HEK293 (cell line): ENCODE measurements around the gene LBX1.

Source experiments
- IKZF3 ChIP-seq: fragments of 450-650 bp; IDR thresholded peaks from 2 replicates; pipeline ENCODE4 v1.5.0; 2018; ENCODE audit warnings: missing biosample characterization, mild to moderate bottlenecking, missing genetic modification characterization, moderate library complexity
- KLF16 ChIP-seq: fragments of 450-650 bp; formaldehyde crosslinking; IDR thresholded peaks from 2 replicates; pipeline ENCODE4 v1.5.1; 2017; ENCODE audit warnings: missing biosample characterization, missing genetic modification characterization
- KLF7 ChIP-seq: fragments of 450-650 bp; formaldehyde crosslinking; IDR thresholded peaks from 2 replicates; pipeline ENCODE4 v1.5.1; 2016; ENCODE audit warnings: missing biosample characterization, missing genetic modification characterization, borderline replicate concordance
- MEIS1 ChIP-seq: sonication (generic); formaldehyde crosslinking; IDR thresholded peaks from 2 replicates; pipeline ENCODE4 v1.8.1; 2022; ENCODE audit warnings: missing genetic modification reagents, mild to moderate bottlenecking, borderline replicate concordance
- RBAK ChIP-seq: fragments of 450-650 bp; formaldehyde crosslinking; IDR thresholded peaks from 2 replicates; pipeline ENCODE4 v1.5.1; 2016; ENCODE audit warnings: missing biosample characterization, missing genetic modification characterization
- SP2 ChIP-seq: fragments of 450-650 bp; formaldehyde crosslinking; IDR thresholded peaks from 2 replicates; pipeline ENCODE4 v1.5.1; 2016; ENCODE audit warnings: missing biosample characterization, missing genetic modification characterization
- SP7 ChIP-seq: fragments of 450-650 bp; formaldehyde crosslinking; IDR thresholded peaks from 2 replicates; pipeline ENCODE4 v1.5.1; 2016; ENCODE audit warnings: missing biosample characterization, missing genetic modification characterization
- ZBTB17 ChIP-seq: fragments of 450-650 bp; formaldehyde crosslinking; IDR thresholded peaks from 2 replicates; pipeline ENCODE4 v1.5.1; 2016; ENCODE audit warnings: missing biosample characterization, missing genetic modification characterization
- ZBTB20 ChIP-seq: fragments of 450-650 bp; formaldehyde crosslinking; IDR thresholded peaks from 2 replicates; pipeline ENCODE4 v1.5.1; 2016; ENCODE audit warnings: missing biosample characterization, missing genetic modification characterization
- ZFP41 ChIP-seq: fragments of 450-650 bp; formaldehyde crosslinking; IDR thresholded peaks from 2 replicates; pipeline ENCODE4 v1.5.1; 2016; ENCODE audit warnings: missing biosample characterization, missing genetic modification characterization, borderline replicate concordance
- ZNF157 ChIP-seq: fragments of 450-650 bp; formaldehyde crosslinking; IDR thresholded peaks from 2 replicates; pipeline ENCODE4 v1.5.1; 2016; ENCODE audit warnings: missing biosample characterization, missing genetic modification characterization
- ZNF394 ChIP-seq: fragments of 450-650 bp; formaldehyde crosslinking; IDR thresholded peaks from 2 replicates; pipeline ENCODE4 v1.5.1; 2016; ENCODE audit warnings: missing biosample characterization, missing genetic modification characterization, mild to moderate bottlenecking, moderate library complexity, borderline replicate concordance
- ZNF473 ChIP-seq: fragments of 450-650 bp; formaldehyde crosslinking; IDR thresholded peaks from 2 replicates; pipeline ENCODE4 v1.5.1; 2017; ENCODE audit warnings: missing biosample characterization, missing genetic modification characterization
- ZNF48 ChIP-seq: fragments of 450-650 bp; formaldehyde crosslinking; IDR thresholded peaks from 2 replicates; pipeline ENCODE4 v1.5.1; 2016; ENCODE audit warnings: missing biosample characterization, missing genetic modification characterization
- ZNF501 ChIP-seq: fragments of 450-650 bp; formaldehyde crosslinking; IDR thresholded peaks from 2 replicates; pipeline ENCODE4 v1.5.1; 2016; ENCODE audit warnings: missing biosample characterization, missing genetic modification characterization
- ZNF747 ChIP-seq: fragments of 450-650 bp; formaldehyde crosslinking; IDR thresholded peaks from 2 replicates; pipeline ENCODE4 v1.5.1; 2016; ENCODE audit warnings: missing biosample characterization, missing genetic modification characterization
- TF ChIP-seq, protein P1 (sequence below): fragments of 450-650 bp; formaldehyde crosslinking; IDR thresholded peaks from 2 replicates; pipeline ENCODE4 v1.5.1; 2016; ENCODE audit warnings: missing biosample characterization, missing genetic modification characterization
- TF ChIP-seq, protein P2 (sequence below): fragments of 450-650 bp; formaldehyde crosslinking; IDR thresholded peaks from 2 replicates; pipeline ENCODE4 v1.5.1; 2016; ENCODE audit warnings: missing biosample characterization, missing genetic modification characterization
- TF ChIP-seq, protein P3 (sequence below): fragments of 450-650 bp; formaldehyde crosslinking; IDR thresholded peaks from 2 replicates; pipeline ENCODE4 v1.5.1; 2016; ENCODE audit warnings: missing biosample characterization, missing genetic modification characterization
- TF ChIP-seq, protein P4 (sequence below): IDR thresholded peaks from 2 replicates; pipeline ENCODE4 v1.6.1; 2011; ENCODE audit warnings: mild to moderate bottlenecking, low read depth, low read length, borderline replicate concordance
- TF ChIP-seq, protein P5 (sequence below): fragments of 450-650 bp; formaldehyde crosslinking; IDR thresholded peaks from 2 replicates; pipeline ENCODE4 v1.5.1; 2016; ENCODE audit warnings: missing biosample characterization, missing genetic modification characterization, borderline replicate concordance
- TF ChIP-seq, protein P6 (sequence below): fragments of 450-650 bp; formaldehyde crosslinking; IDR thresholded peaks from 2 replicates; pipeline ENCODE4 v1.5.1; 2016; ENCODE audit warnings: missing biosample characterization, missing genetic modification characterization
- TF ChIP-seq, protein P7 (sequence below): fragments of 450-650 bp; formaldehyde crosslinking; conservative IDR thresholded peaks from 2 replicates; pipeline ENCODE4 v1.5.1; 2016; ENCODE audit warnings: low read depth, missing biosample characterization, missing genetic modification characterization

LBX1 gene

DNA sequence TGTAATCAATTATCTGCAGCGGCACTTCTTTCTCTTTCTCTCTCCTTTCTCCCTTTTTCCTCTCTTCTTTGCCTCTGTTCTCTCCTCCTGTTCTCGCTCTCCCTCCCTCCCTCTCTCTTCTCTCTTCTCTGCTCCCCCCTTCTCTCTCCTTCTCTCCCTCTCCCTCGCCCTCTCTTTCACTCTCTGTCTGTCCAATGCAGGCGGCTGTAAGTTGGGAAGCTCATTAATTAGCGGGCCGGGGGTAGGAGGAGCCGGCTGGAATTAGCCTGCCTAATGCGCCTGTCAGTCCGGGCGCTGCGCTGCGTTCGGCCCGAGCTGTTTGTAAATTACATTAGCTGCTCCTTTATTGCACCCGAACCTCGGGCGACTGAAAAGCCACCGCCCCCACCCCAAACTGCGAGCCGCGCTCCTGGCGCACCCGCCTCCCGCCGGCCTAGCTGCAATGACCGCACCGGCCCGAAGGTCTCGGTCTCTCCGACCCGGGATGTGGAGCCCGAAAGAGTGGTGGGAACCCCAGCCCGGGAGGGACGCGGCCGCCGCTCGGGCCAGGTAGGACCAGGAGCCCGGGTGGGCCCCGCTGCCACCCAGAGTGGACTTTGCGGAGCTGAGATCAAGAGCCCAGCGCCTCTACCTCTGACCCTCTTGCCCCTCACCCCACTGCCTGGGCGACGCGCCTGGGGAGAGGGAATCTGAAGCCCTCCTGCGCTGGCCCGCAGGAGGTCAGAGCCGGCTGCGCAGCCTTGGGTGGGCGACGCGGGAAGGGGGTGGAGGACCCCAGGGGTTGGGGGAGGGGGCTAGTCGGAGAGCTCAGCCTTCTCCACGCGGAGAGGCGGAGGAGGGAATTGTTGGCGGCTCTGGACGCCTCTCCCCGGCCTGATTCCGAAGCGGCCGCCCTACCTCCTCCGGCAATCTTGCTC, at the start of gene LBX1 (continued):
- TF ChIP-seq SP7 (tag by site-specific recombination) (peak; percentile 87), KLF16 (tag by site-specific recombination) (peak; percentile 71), MEIS1 (CRISPR knock-in tag) (no peak), ZNF48 (no peak), ZNF394 (tag by site-specific recombination) (peak; percentile 61; the same call in 1 of the 2 replicates), ZNF501 (peak; percentile 57; the same call in 1 of the 2 replicates), IKZF3 (tag by site-specific recombination) (no peak), ZBTB17 (tag by site-specific recombination) (peak; percentile 95), KLF7 (tag by site-specific recombination) (no peak), ZFP41 (tag by site-specific recombination) (no peak), ZNF747 (tag by site-specific recombination) (no peak), ZBTB20 (peak; percentile 91), ZNF473 (tag by site-specific recombination) (no peak), ZNF157 (tag by site-specific recombination) (no peak), RBAK (tag by site-specific recombination) (no peak), SP2 (peak; percentile 57)
- TF ChIP-seq, protein P1, sequence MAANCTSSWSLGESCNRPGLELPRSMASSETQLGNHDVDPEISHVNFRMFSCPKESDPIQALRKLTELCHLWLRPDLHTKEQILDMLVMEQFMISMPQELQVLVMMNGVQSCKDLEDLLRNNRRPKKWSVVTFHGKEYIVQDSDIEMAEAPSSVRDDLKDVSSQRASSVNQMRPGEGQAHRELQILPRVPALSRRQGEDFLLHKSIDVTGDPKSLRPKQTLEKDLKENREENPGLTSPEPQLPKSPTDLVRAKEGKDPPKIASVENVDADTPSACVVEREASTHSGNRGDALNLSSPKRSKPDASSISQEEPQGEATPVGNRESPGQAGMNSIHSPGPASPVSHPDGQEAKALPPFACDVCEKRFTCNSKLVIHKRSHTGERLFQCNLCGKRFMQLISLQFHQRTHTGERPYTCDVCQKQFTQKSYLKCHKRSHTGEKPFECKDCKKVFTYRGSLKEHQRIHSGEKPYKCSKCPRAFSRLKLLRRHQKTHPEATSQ = no peak
- TF ChIP-seq, protein P2, sequence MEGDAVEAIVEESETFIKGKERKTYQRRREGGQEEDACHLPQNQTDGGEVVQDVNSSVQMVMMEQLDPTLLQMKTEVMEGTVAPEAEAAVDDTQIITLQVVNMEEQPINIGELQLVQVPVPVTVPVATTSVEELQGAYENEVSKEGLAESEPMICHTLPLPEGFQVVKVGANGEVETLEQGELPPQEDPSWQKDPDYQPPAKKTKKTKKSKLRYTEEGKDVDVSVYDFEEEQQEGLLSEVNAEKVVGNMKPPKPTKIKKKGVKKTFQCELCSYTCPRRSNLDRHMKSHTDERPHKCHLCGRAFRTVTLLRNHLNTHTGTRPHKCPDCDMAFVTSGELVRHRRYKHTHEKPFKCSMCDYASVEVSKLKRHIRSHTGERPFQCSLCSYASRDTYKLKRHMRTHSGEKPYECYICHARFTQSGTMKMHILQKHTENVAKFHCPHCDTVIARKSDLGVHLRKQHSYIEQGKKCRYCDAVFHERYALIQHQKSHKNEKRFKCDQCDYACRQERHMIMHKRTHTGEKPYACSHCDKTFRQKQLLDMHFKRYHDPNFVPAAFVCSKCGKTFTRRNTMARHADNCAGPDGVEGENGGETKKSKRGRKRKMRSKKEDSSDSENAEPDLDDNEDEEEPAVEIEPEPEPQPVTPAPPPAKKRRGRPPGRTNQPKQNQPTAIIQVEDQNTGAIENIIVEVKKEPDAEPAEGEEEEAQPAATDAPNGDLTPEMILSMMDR (tag by site-specific recombination) = no peak; the same call in 1 of the 2 replicates
- TF ChIP-seq, protein P3, sequence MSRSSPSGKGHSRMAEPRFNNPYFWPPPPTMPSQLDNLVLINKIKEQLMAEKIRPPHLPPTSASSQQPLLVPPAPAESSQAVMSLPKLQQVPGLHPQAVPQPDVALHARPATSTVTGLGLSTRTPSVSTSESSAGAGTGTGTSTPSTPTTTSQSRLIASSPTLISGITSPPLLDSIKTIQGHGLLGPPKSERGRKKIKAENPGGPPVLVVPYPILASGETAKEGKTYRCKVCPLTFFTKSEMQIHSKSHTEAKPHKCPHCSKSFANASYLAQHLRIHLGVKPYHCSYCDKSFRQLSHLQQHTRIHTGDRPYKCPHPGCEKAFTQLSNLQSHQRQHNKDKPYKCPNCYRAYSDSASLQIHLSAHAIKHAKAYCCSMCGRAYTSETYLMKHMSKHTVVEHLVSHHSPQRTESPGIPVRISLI (tag by site-specific recombination) = no peak
- TF ChIP-seq, protein P4, sequence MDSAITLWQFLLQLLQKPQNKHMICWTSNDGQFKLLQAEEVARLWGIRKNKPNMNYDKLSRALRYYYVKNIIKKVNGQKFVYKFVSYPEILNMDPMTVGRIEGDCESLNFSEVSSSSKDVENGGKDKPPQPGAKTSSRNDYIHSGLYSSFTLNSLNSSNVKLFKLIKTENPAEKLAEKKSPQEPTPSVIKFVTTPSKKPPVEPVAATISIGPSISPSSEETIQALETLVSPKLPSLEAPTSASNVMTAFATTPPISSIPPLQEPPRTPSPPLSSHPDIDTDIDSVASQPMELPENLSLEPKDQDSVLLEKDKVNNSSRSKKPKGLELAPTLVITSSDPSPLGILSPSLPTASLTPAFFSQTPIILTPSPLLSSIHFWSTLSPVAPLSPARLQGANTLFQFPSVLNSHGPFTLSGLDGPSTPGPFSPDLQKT = no peak
- TF ChIP-seq, protein P5, sequence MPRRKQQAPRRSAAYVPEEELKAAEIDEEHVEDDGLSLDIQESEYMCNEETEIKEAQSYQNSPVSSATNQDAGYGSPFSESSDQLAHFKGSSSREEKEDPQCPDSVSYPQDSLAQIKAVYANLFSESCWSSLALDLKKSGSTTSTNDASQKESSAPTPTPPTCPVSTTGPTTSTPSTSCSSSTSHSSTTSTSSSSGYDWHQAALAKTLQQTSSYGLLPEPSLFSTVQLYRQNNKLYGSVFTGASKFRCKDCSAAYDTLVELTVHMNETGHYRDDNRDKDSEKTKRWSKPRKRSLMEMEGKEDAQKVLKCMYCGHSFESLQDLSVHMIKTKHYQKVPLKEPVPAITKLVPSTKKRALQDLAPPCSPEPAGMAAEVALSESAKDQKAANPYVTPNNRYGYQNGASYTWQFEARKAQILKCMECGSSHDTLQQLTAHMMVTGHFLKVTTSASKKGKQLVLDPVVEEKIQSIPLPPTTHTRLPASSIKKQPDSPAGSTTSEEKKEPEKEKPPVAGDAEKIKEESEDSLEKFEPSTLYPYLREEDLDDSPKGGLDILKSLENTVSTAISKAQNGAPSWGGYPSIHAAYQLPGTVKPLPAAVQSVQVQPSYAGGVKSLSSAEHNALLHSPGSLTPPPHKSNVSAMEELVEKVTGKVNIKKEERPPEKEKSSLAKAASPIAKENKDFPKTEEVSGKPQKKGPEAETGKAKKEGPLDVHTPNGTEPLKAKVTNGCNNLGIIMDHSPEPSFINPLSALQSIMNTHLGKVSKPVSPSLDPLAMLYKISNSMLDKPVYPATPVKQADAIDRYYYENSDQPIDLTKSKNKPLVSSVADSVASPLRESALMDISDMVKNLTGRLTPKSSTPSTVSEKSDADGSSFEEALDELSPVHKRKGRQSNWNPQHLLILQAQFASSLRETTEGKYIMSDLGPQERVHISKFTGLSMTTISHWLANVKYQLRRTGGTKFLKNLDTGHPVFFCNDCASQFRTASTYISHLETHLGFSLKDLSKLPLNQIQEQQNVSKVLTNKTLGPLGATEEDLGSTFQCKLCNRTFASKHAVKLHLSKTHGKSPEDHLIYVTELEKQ = peak; percentile 42; the same call in 1 of the 2 replicates
- TF ChIP-seq, protein P6, sequence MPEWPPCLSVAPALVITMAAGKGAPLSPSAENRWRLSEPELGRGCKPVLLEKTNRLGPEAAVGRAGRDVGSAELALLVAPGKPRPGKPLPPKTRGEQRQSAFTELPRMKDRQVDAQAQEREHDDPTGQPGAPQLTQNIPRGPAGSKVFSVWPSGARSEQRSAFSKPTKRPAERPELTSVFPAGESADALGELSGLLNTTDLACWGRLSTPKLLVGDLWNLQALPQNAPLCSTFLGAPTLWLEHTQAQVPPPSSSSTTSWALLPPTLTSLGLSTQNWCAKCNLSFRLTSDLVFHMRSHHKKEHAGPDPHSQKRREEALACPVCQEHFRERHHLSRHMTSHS (tag by site-specific recombination) = no peak
- TF ChIP-seq, protein P7, sequence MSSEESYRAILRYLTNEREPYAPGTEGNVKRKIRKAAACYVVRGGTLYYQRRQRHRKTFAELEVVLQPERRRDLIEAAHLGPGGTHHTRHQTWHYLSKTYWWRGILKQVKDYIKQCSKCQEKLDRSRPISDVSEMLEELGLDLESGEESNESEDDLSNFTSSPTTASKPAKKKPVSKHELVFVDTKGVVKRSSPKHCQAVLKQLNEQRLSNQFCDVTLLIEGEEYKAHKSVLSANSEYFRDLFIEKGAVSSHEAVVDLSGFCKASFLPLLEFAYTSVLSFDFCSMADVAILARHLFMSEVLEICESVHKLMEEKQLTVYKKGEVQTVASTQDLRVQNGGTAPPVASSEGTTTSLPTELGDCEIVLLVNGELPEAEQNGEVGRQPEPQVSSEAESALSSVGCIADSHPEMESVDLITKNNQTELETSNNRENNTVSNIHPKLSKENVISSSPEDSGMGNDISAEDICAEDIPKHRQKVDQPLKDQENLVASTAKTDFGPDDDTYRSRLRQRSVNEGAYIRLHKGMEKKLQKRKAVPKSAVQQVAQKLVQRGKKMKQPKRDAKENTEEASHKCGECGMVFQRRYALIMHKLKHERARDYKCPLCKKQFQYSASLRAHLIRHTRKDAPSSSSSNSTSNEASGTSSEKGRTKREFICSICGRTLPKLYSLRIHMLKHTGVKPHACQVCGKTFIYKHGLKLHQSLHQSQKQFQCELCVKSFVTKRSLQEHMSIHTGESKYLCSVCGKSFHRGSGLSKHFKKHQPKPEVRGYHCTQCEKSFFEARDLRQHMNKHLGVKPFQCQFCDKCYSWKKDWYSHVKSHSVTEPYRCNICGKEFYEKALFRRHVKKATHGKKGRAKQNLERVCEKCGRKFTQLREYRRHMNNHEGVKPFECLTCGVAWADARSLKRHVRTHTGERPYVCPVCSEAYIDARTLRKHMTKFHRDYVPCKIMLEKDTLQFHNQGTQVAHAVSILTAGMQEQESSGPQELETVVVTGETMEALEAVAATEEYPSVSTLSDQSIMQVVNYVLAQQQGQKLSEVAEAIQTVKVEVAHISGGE (tag by site-specific recombination) = peak; percentile 34
